HG03097 (cell line): ENCODE measurements around the gene GPR183.
"Not testable (repeated sequence)": the region's sequence is repeated elsewhere in the genome, so short reads cannot be mapped to it uniquely, and the experiment has no call there.

Experiments used
- ATAC-seq: cut with Tn5 transposase; IDR thresholded peaks from one replicate; pipeline ENCODE4 v1.9.1; 2021; ENCODE audit not compliant: unreplicated experiment, low FRiP score

Gene GPR183

DNA sequence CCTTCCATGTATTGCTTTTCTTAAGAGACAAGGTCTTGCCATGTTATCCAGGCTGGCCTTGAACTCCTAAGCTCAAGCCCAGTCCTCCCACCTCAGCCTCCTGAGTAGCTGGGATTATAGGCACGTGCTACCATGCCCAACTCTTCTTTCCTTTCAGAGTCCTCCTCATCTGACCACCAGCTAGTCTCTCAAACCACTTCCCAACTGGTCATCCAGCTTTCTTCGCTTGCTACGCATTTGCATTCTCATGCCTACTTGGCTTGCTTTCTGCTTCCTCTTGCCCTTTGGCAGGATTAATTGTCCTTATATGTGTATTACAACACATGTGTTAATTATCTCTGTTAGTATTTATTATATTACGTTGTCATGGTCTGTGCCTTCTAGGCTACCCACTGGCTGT lies 55.3 kb downstream of the GPR183 start:
- no peak for ATAC-seq

DNA sequence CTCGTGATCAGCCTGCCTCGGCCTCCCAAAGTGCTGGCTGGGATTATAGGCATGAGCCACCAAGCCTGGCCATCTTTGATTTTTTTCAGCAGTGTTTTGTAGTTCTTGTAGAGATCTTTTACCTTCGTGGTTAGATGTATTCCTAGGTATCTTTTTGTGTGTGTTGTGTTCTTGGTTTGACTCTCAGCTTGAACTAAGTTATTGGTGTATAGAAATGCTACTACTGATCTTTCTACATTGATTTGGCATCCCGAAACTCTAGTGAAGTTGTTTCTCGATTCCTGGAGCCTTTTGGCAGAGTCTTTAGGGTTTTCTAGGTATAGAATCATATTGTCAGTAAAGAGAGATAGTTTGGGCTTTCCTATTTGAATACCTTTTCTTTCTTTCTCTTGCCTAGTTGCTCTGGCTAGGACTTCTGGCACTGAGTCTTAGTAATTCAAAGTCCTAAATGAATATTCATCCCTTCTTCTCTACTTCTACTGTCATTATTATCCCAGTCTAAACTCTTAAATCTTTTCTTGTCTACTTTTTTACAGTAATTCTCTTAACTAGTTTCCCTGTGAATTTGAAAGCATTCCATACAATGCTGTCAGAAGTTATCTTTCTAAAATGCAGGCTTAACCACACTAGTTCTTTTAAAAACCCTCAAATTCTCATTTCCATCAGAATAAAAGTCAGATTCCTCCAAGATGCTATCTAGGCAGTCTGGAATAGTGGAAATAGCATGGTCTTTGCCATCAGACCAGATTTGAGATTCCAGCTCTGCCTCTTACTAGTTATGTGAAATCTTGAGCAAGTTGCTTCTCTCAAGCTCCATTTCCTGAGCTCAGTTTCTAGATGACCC lies 56.0 kb downstream of the GPR183 start:
- no peak for ATAC-seq

DNA sequence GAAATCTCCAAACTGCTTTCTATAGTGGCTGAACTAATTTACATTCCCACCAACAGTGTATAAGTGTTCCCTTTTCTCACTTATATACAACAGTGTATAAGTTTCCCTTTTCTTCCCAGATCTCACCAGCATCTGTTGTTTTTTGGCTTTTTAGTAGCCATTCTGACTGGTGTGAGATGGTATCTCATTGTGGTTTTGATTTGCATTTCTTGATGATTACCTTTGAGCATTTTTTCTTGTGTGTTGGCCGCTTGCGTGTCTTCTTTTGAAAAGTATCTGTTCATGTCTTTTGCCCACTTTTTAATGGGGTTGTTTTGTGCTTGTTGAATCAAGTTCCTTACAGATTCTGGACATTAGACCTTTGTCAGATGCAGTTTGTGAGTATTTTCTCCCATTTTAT lies 57.6 kb downstream of the GPR183 start:
- not testable (repeated sequence) for ATAC-seq

DNA sequence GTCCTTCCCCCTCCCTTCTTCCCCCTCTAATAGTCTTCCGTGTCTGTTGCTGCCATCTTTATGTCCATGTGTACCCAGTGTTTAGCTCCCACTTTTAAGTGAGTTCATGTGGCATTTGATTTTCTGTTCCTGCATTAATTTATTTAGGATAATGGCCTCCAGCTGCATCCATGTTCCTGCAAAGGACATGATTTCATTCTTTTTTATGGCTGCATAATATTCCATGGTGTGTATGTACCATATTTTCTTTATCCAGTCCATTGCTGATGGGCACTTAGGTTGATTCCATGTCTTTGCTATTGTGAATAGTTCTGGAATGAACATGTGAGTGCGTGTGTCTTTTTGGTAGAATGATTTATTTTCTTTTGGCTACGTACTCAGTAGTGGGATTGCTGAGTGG lies 58.0 kb downstream of the GPR183 start:
- ATAC-seq: not testable (repeated sequence)

DNA sequence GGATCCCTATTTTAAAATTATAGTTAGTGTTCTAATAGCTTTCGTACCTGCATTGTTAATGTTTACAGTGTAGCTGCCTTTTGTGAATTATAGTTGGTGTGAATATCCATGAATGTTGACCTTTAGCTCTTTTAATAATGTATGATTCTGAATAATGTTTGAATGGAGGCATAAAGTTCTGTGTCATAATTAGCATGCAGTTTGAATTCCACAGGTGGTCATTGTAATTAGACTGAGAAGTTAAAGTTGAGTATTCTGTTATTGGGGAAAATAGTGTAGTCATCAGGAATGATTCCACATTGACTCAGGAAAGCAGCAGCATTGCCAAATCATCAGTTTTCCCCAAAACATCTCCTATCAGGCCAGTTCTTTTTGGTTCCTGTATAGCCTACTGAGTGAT lies 61.1 kb downstream of the GPR183 start:
- ATAC-seq: no peak
